WERI-Rb-1 (cell line): ENCODE data around the gene ADGRD1.
"Not testable (repeated sequence)": the region's sequence is repeated elsewhere in the genome, so short reads cannot be mapped to it uniquely, and the experiment has no call there.

Experiments
- DNase-seq: peaks from one replicate; pipeline ENCODE4 v3.0.0-alpha.2; 2020
- H3K27ac ChIP-seq: fragments of 250-450 bp; sonication (Bioruptor Pico); 2 replicates; pipeline ENCODE4 v1.5.1; 2020; ENCODE audit warnings: mild to moderate bottlenecking, moderate library complexity
- H3K27me3 ChIP-seq: fragments of 250-450 bp; sonication (Bioruptor Pico); 2 replicates; pipeline ENCODE4 v1.5.1; 2021; ENCODE audit warnings: mild to moderate bottlenecking, low read depth, moderate library complexity; ENCODE audit not compliant: insufficient read depth, severe bottlenecking
- H3K36me3 ChIP-seq: fragments of 250-450 bp; sonication (Bioruptor Pico); 2 replicates; pipeline ENCODE4 v1.5.1; 2020; ENCODE audit warnings: mild to moderate bottlenecking, moderate library complexity
- H3K4me3 ChIP-seq: 2 replicates; pipeline ENCODE4 v1.5.1; 2011; ENCODE audit warnings: low read depth, mild to moderate bottlenecking, control low read depth, low read length
- H3K9me3 ChIP-seq: fragments of 250-450 bp; sonication (Bioruptor Pico); 2 replicates; pipeline ENCODE4 v1.5.1; 2021; ENCODE audit warnings: mild to moderate bottlenecking, moderate library complexity; ENCODE audit not compliant: severe bottlenecking
- CTCF ChIP-seq: IDR thresholded peaks from 2 replicates; pipeline ENCODE4 v1.5.1; 2011; ENCODE audit warnings: low read depth, mild to moderate bottlenecking, control low read depth, inconsistent platforms, low read length

Gene ADGRD1

DNA sequence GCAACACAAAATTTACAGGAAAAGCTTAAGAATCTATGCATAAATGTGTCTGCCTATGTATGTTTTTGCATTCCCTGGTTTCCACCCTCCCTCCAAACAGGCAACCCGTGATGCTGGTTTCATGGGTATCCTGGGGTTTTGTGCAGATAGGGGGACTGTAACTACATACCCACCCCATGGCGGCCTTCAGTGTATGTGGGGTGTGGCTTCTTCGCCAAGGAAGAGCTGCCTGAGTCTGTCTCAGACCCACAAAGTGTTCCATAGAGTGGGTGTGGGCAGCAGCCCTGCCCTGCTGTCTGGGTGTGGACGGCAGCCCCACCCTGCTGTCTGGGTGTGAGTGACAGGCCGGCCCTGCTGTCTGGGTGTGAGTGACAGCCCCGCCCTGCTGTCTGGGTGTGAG is 174.8 kb downstream of the ADGRD1 start:
- Histone ChIP-seq H3K36me3 (no peaks in the 10 kb centered on the region), H3K9me3 (no peaks in the 10 kb centered on the region), H3K27ac (no peak overlapping the region), H3K4me3 (no peak overlapping the region), H3K27me3 (no peaks in the 10 kb centered on the region)
- DNase-seq: no peak
- TF ChIP-seq CTCF: no peak

DNA sequence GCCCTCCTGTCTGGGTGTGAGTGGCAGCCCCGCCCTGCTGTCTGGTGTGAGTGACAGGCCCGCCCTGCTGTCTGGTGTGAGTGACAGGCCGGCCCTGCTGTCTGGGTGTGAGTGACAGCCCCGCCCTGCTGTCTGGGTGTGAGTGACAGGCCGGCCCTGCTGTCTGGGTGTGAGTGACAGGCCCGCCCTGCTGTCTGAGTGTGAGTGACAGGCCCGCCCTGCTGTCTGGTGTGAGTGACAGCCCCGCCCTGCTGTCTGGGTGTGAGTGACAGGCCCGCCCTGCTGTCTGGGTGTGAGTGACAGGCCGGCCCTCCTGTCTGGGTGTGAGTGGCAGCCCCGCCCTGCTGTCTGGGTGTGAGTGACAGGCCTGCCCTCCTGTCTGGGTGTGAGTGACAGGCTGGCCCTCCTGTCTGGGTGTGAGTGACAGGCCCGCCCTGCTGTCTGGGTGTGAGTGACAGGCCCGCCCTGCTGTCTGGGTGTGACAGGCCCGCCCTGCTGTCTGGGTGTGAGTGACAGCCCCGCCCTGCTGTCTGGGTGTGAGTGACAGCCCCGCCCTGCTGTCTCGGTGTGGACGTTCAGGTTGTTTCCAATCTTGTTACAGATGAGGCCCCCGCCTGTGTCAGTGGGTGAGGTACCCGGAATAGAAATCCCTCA is 175.4 kb downstream of the ADGRD1 start:
- H3K27ac ChIP-seq, H3K36me3 ChIP-seq, DNase-seq, H3K9me3 ChIP-seq, H3K4me3 ChIP-seq, H3K27me3 ChIP-seq: not testable (repeated sequence)

GRCh38 chr12:131129839-131130238 is 176.1 kb downstream of the ADGRD1 start:
- Histone ChIP-seq H3K4me3 (no peak overlapping the region), H3K27ac (no peak overlapping the region), H3K9me3 (no peaks in the 10 kb centered on the region), H3K27me3 (no peaks in the 10 kb centered on the region), H3K36me3 (no peaks in the 10 kb centered on the region)
- DNase-seq: peak; percentile 41
- no peak for TF ChIP-seq CTCF

DNA sequence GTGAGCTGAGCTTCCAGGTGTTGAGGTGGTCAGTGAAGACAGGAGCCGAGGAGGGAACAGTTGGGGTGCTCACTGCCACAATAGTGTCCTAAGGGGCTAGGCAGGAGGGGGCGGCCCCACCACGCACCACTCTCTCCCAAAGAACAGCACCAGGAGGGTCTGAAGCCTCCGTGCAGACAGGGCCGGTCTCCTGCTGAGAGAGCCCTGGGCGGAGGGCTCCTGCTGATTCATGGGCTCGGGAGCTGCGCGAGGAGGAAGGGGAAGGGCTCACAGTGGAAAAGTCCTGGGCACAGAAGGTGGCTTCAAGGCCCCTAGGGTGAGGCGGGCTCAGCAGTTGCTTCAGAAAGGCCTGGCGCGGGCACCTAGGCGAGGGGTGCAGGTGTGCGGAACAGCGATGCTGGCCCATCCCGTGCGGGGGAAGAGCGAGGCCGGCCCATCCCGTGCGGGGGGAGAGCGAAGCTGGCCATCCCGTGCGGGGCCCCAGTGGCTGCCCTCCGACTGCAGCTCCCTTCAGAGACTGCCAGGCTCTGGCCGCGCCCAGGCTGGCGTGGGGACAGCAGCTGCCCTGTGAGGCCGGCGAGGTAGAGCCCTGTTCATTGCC is 176.7 kb downstream of the ADGRD1 start:
- Histone ChIP-seq H3K4me3 (no peak overlapping the region), H3K27ac (no peak overlapping the region), H3K9me3 (no peaks in the 10 kb centered on the region), H3K27me3 (no peaks in the 10 kb centered on the region), H3K36me3 (no peaks in the 10 kb centered on the region)
- DNase-seq: no peak
- no peak for TF ChIP-seq CTCF

DNA sequence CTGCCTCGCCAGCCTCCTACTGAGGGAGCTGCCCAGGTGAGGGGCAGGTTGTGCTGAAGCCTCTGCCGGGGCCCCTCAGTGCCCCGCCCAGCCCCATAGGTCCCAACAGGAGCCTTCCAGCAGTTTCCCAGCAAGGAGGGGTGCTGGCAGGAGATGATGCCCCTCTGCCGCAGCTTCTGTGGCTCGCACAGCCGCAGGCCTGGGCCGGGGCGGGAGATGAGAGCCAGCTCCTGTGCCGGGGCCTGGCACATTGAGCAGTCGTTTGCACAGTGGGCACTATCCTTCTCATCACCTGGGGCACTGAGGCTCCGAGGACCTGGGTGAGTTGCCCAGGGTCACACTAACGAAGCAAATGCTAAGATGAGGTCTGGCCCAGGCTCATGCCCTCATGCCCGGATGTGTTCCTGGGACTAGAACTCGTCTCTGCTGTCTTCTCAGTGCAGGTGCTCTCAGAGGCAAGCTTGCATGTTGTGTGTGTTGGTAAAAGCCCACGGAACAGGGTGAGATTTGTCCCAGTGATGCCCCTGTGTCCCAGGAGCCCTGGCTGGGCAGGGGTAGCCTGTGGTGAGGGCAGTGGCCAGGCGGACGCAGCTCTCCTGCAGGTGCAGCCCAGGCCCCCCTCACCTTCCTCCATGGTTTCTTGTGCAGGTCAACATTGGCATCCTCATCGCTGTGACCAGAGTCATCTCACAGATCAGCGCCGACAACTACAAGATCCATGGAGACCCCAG is 177.5 kb downstream of the ADGRD1 start:
- H3K27ac ChIP-seq: peak overlapping the region; percentile 75
- DNase-seq: no peak
- H3K4me3 ChIP-seq: no peak overlapping the region
- no peaks in the 10 kb centered on the region for H3K27me3 ChIP-seq
- no peaks in the 10 kb centered on the region for H3K36me3 ChIP-seq
- no peak for TF ChIP-seq CTCF
- H3K9me3 ChIP-seq: no peaks in the 10 kb centered on the region

DNA sequence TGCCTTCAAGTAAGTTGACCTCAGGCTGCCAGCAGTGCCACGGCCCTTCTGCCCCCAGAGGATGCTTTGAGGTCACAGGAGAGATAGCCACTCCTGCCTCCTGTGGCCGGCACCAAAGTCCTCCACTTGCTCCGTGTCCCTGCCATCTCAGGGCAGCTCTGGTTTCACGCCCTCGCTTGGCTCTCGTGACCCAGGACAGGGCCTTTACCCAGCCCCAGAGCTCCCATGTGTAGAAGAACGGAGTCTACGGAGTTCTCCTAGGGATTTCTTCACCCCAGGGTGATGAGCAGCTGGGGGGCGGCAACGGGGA is 178.1 kb downstream of the ADGRD1 start:
- Histone ChIP-seq H3K9me3 (no peaks in the 10 kb centered on the region), H3K27ac (peak overlapping the region; percentile 75), H3K36me3 (no peaks in the 10 kb centered on the region), H3K27me3 (no peaks in the 10 kb centered on the region), H3K4me3 (peak overlapping the region; percentile 13; the same call in 1 of the 2 replicates)
- no peak for DNase-seq
- TF ChIP-seq CTCF: no peak
